HepG2 (cell line): Measurements from ENCODE around the gene MEX3A. TPM values are rescaled to one million over a fixed set of nuclear protein-coding genes. Genes with fewer than 3 reads are reported as not detected.

Source experiments
- BCL3 ChIP-seq: sonication (generic); formaldehyde crosslinking; IDR thresholded peaks from 2 replicates; pipeline ENCODE4 v1.5.1; 2020; ENCODE audit warnings: mild to moderate bottlenecking, missing genetic modification reagents, moderate library complexity
- CAMTA2 ChIP-seq: sonication (generic); formaldehyde crosslinking; IDR thresholded peaks from 2 replicates; pipeline ENCODE4 v1.4.0; 2020; ENCODE audit warnings: mild to moderate bottlenecking, missing genetic modification reagents, borderline replicate concordance
- CENPX ChIP-seq: sonication (generic); formaldehyde crosslinking; IDR thresholded peaks from 2 replicates; pipeline ENCODE4 v1.9.0; 2021; ENCODE audit warnings: mild to moderate bottlenecking, missing genetic modification reagents, moderate library complexity
- ELK4 ChIP-seq: sonication (generic); formaldehyde crosslinking; IDR thresholded peaks from 2 replicates; pipeline ENCODE4 v1.9.0; 2021; ENCODE audit warnings: missing genetic modification reagents, borderline replicate concordance
- HNRNPLL ChIP-seq: fragments of 200-400 bp; formaldehyde crosslinking; IDR thresholded peaks from 2 replicates; pipeline ENCODE4 v1.6.1; 2017; ENCODE audit warnings: mild to moderate bottlenecking, low read depth, low read length; ENCODE audit not compliant: poor library complexity, severe bottlenecking
- JUND ChIP-seq: sonication (generic); formaldehyde crosslinking; IDR thresholded peaks from 2 replicates; pipeline ENCODE4 v1.8.0; 2022; ENCODE audit warnings: mild to moderate bottlenecking, missing genetic modification reagents
- KDM6A ChIP-seq: IDR thresholded peaks from 2 replicates; pipeline ENCODE4 v1.6.1; 2016; ENCODE audit warnings: low read depth
- NFATC3 ChIP-seq: sonication (generic); formaldehyde crosslinking; IDR thresholded peaks from 2 replicates; pipeline ENCODE4 v1.5.1; 2020; ENCODE audit warnings: mild to moderate bottlenecking, missing genetic modification reagents
- PBX2 ChIP-seq: IDR thresholded peaks from 2 replicates; pipeline ENCODE4 v1.6.1; 2016; ENCODE audit warnings: control low read depth
- RXRA ChIP-seq: sonication (generic); formaldehyde crosslinking; IDR thresholded peaks from 2 replicates; pipeline ENCODE4 v1.5.1; 2020; ENCODE audit warnings: missing genetic modification reagents
- SALL1 ChIP-seq: sonication (generic); formaldehyde crosslinking; IDR thresholded peaks from 2 replicates; pipeline ENCODE4 v1.8.0; 2022; ENCODE audit warnings: mild to moderate bottlenecking, missing genetic modification reagents
- SIN3B ChIP-seq: fragments of 150-350 bp; IDR thresholded peaks from 2 replicates; pipeline ENCODE4 v1.6.1; 2014; ENCODE audit warnings: low read length
- TFE3 ChIP-seq: IDR thresholded peaks from 2 replicates; pipeline ENCODE4 v1.6.1; 2016
- ZBTB38 ChIP-seq: sonication (generic); formaldehyde crosslinking; IDR thresholded peaks from 2 replicates; pipeline ENCODE4 v1.5.1; 2020; ENCODE audit warnings: mild to moderate bottlenecking, missing genetic modification reagents
- ZFP1 ChIP-seq: IDR thresholded peaks from 2 replicates; pipeline ENCODE4 v1.6.1; 2016
- ZFX ChIP-seq: sonication (generic); formaldehyde crosslinking; IDR thresholded peaks from 2 replicates; pipeline ENCODE4 v1.4.0; 2020; ENCODE audit warnings: mild to moderate bottlenecking, low read depth, missing genetic modification reagents, moderate library complexity
- ZKSCAN5 ChIP-seq: sonication (generic); formaldehyde crosslinking; IDR thresholded peaks from 2 replicates; pipeline ENCODE4 v1.5.1; 2020; ENCODE audit warnings: mild to moderate bottlenecking, missing genetic modification reagents
- ZNF280D ChIP-seq: sonication (generic); formaldehyde crosslinking; IDR thresholded peaks from 2 replicates; pipeline ENCODE4 v1.5.1; 2020; ENCODE audit warnings: mild to moderate bottlenecking, missing genetic modification reagents
- ZNF773 ChIP-seq: sonication (generic); formaldehyde crosslinking; IDR thresholded peaks from 2 replicates; pipeline ENCODE4 v1.4.0; 2020; ENCODE audit warnings: missing genetic modification reagents, borderline replicate concordance
- polyA plus RNA-seq, 8 experiments: library from polyadenylated mRNA; depleted of rRNA in 3 of 8; stranded (reverse) in 7 of 8; unstranded in 1 of 8; fragments of >200 nt; fragmentation: Illumina TruSeq in 4 of 8; extraction: Trizol in 4 of 8; gene quantifications; 2 replicates each; pipeline versions ENCODE4 v1.2.1 to v1.2.3, GENCODE V29; 2011 to 2016; ENCODE audit warnings: low read depth in 4 of 8, missing spikeins in 1 of 8, mixed read lengths in 1 of 8; ENCODE audit not compliant: insufficient read depth in 1 of 8
- total RNA-seq, 5 experiments: library from RNA; depleted of rRNA; stranded (reverse); fragments of >200 nt; fragmentation: Illumina TruSeq; extraction: Trizol; gene quantifications; 2 replicates each; pipeline ENCODE4 v1.2.3, GENCODE V29; 2016; ENCODE audit warnings: low read depth in 1 of 5
- TF ChIP-seq, protein P1 (sequence below): sonication (generic); formaldehyde crosslinking; IDR thresholded peaks from 2 replicates; pipeline ENCODE4 v1.5.0; 2020; ENCODE audit warnings: missing genetic modification reagents, mild to moderate bottlenecking, borderline replicate concordance

The MEX3A gene
- total and polyA plus RNA-seq, 2 of the 13 experiments (the other 11 are each of a cell fraction or from before 2014, with no cell fraction given): 7.6 to 9.1 TPM

DNA sequence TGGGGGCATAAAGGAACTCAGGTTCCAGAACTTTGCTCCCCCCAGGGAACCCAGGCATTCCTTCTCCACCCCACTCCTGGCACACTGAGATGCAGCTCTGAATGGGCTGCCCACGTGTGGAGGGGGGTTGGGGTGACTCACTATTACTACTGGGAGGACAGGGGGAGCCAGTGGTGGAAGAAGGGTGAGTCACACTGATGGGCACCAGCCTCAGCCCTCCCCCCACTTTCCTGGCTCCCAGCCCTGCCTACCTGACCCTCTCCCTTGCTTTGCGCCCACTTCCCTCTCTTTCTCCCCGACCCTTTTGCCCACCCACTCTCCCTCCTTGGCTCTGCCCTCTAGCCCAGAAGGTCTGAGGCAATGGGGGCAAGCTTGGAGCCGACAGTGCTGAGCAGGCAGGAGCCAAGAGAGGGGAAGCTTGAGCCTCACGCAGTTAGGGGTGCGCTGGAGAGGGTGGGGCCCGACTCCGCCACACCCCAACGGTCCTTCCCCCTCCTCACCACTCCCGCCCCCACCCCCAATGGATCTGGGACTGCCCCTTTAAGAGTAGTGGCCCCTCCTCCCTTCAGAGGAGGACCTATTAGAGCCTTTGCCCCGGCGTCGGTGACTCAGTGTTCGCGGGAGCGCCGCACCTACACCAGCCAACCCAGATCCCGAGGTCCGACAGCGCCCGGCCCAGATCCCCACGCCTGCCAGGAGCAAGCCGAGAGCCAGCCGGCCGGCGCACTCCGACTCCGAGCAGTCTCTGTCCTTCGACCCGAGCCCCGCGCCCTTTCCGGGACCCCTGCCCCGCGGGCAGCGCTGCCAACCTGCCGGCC lies 32.0 kb upstream of the MEX3A start, which contains the start of gene LMNA (continued):
- TF ChIP-seq CAMTA2 (CRISPR knock-in tag): peak; percentile 81
- no peak for TF ChIP-seq ZNF773 (CRISPR knock-in tag)
- no peak for TF ChIP-seq PBX2 (CRISPR knock-in tag)
- no peak for TF ChIP-seq TFE3 (CRISPR knock-in tag)
- TF ChIP-seq SIN3B: 0 out of 2 replicates have a peak, but pooled peaks have one; percentile 25
- no peak for TF ChIP-seq NFATC3
- no peak for TF ChIP-seq CENPX (CRISPR knock-in tag)
- TF ChIP-seq BCL3 (CRISPR knock-in tag): 0 out of 2 replicates have a peak, but pooled peaks have one; percentile 79
- TF ChIP-seq SALL1 (CRISPR knock-in tag): peak; percentile 32
- no peak for TF ChIP-seq ELK4 (CRISPR knock-in tag)
- no peak for TF ChIP-seq ZFP1 (CRISPR knock-in tag)
- TF ChIP-seq ZKSCAN5 (CRISPR knock-in tag): no peak
- 0 out of 2 replicates have a peak, but pooled peaks have one; percentile 16 for TF ChIP-seq ZBTB38 (CRISPR knock-in tag)
- no peak for TF ChIP-seq KDM6A (CRISPR knock-in tag)
- TF ChIP-seq HNRNPLL: peak; percentile 26
- TF ChIP-seq RXRA: no peak; the same call in none of the 2 replicates
- no peak for TF ChIP-seq ZFX (CRISPR knock-in tag)
- TF ChIP-seq ZNF280D (CRISPR knock-in tag): no peak
- peak; percentile 79 for TF ChIP-seq JUND (CRISPR knock-in tag)
- TF ChIP-seq, protein P1, sequence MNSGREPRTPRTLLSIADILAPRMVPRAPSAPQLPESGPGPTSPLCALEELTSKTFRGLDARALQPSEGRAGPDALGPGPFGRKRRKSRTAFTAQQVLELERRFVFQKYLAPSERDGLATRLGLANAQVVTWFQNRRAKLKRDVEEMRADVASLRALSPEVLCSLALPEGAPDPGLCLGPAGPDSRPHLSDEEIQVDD (CRISPR knock-in tag): peak; percentile 46; the same call in 1 of the 2 replicates
